Myometrial cell (primary cell): Measurements from ENCODE around the gene ZDHHC11B. TPM values are rescaled to one million over a fixed set of nuclear protein-coding genes. Genes with fewer than 3 reads are reported as not detected.

Source experiments
- total RNA-seq: library from RNA; depleted of rRNA; stranded (reverse); fragments of >200 nt; gene quantifications from 2 replicates; pipeline ENCODE4 v1.2.3, GENCODE V29; 2015

Gene ZDHHC11B
- total RNA-seq: not detected in 2 replicates

GRCh38 chr5:784428-785177 lies at the start of gene ZDHHC11B:
ZDHHC11B (minus strand) TSS chr5:784729; CDS start chr5:766919, 17,810 bp downstream.

GRCh38 chr5:693271-694041 lies 91.1 kb downstream of the ZDHHC11B start, which contains the start of gene TPPP:
TPPP (minus strand) TSS chr5:693352; CDS start chr5:678060, 15,292 bp downstream.

Other genes starting within 250 kb of the ZDHHC11B start
- 2.8 and 5.5 TPM in 2 replicates for gene CEP72, start 172.4 kb downstream of the ZDHHC11B start, total RNA-seq
- gene TPPP, start 91.4 kb downstream of the ZDHHC11B start, total RNA-seq: under 0.01 TPM in 1 of 2 replicates, not detected in the other
- gene ZDHHC11, start 66.3 kb upstream of the ZDHHC11B start, total RNA-seq: under 0.01 and 0.29 TPM in 2 replicates
- gene BRD9, start 108.1 kb upstream of the ZDHHC11B start, total RNA-seq: 32.6 and 34.9 TPM in 2 replicates
- 48.1 and 51.9 TPM in 2 replicates for gene TRIP13, start 108.2 kb upstream of the ZDHHC11B start, total RNA-seq
- not detected in 2 replicates for gene NKD2, start 224.1 kb upstream of the ZDHHC11B start, total RNA-seq